DMS153 (cell line): Measurements from ENCODE around the gene CFAP77.

ENCODE experiments used
- DNase-seq: peaks from one replicate; lab custom pipeline; 2025; lab: John Stamatoyannopoulos, UW

CFAP77 gene

GRCh38 chr9:132489536-132489935, 79.5 kb downstream of the CFAP77 start:
- no peak for DNase-seq

- DNase-seq, result no peak
Observed at GRCh38 chr9:132494857-132495256, 84.8 kb downstream of the CFAP77 start.

GRCh38 chr9:132497731-132498130, 87.7 kb downstream of the CFAP77 start:
- no peak for DNase-seq

GRCh38 chr9:132498531-132499210, 88.7 kb downstream of the CFAP77 start:
- DNase-seq, result no peak

GRCh38 chr9:132499251-132499650, 89.2 kb downstream of the CFAP77 start:
- DNase-seq, result no peak

GRCh38 chr9:132500193-132500592, 90.2 kb downstream of the CFAP77 start:
- no peak for DNase-seq

GRCh38 chr9:132502480-132502879, 92.5 kb downstream of the CFAP77 start:
- no peak for DNase-seq

- DNase-seq, result no peak
Observed at GRCh38 chr9:132503116-132503515, 93.1 kb downstream of the CFAP77 start.

GRCh38 chr9:132504488-132504887, 94.5 kb downstream of the CFAP77 start:
- no peak for DNase-seq

- DNase-seq, result no peak
Observed at GRCh38 chr9:132505991-132506655, 96.1 kb downstream of the CFAP77 start.

- no peak for DNase-seq
Observed at GRCh38 chr9:132506977-132507669, 97.1 kb downstream of the CFAP77 start.

GRCh38 chr9:132507670-132508469, 97.9 kb downstream of the CFAP77 start:
- no peak for DNase-seq

GRCh38 chr9:132509928-132510874, 100.2 kb downstream of the CFAP77 start:
- DNase-seq, result no peak

- no peak for DNase-seq
Observed at GRCh38 chr9:132511191-132511999, 101.4 kb downstream of the CFAP77 start.

GRCh38 chr9:132513416-132513815, 103.4 kb downstream of the CFAP77 start:
- DNase-seq, result no peak

- DNase-seq, result no peak
Observed at GRCh38 chr9:132514011-132514744, 104.2 kb downstream of the CFAP77 start.

- DNase-seq, result no peak
Observed at GRCh38 chr9:132514821-132515220, 104.8 kb downstream of the CFAP77 start.

- DNase-seq, result no peak
Observed at GRCh38 chr9:132516301-132516700, 106.3 kb downstream of the CFAP77 start.

- no peak for DNase-seq
Observed at GRCh38 chr9:132516911-132517310, 106.9 kb downstream of the CFAP77 start.
